Breast epithelium (tissue), 3 donors: Measurements from ENCODE around the gene PEX16.

Experiments used
- CTCF ChIP-seq, 3 donors: fragments of 450-650 bp; IDR thresholded peaks; one replicate each; pipeline ENCODE4 v1.5.1; 2016 to 2017; ENCODE audit warnings: antibody characterized with exemption in 3 of 3, mild to moderate bottlenecking in 3 of 3, moderate library complexity in 3 of 3
- POLR2A ChIP-seq: fragments of 450-650 bp; IDR thresholded peaks from one replicate; pipeline ENCODE4 v1.6.1; 2016; ENCODE audit warnings: antibody characterized with exemption, mild to moderate bottlenecking, moderate library complexity
- POLR2AphosphoS5 ChIP-seq, 3 donors: sonication (generic); formaldehyde crosslinking; IDR thresholded peaks; one replicate each; pipeline ENCODE4 v1.6.1; 2017; ENCODE audit warnings: antibody characterized with exemption in 3 of 3

- TF ChIP-seq POLR2A, result no peak
- TF ChIP-seq CTCF (IDR thresholded peaks at IDR 0.05), result no peak
- no peak for TF ChIP-seq POLR2AphosphoS5 (IDR thresholded peaks at IDR 0.05)
These were observed 10.2 kb upstream of the PEX16 start for GRCh38 chr11:45927684-45928413.
